GM19099 (cell line): ENCODE measurements around the gene VAV2.

Experiments used
- POLR2A ChIP-seq: IDR thresholded peaks from 3 replicates; pipeline ENCODE4 v1.6.1; 2011; ENCODE audit warnings: low read depth; ENCODE audit not compliant: insufficient read length; ENCODE audit errors: extremely low read depth

VAV2 gene

GRCh38 chr9:133870598-133871595 lies 121.2 kb downstream of the VAV2 start:
- TF ChIP-seq POLR2A = no peak

GRCh38 chr9:133869674-133870405 lies 122.3 kb downstream of the VAV2 start:
- TF ChIP-seq POLR2A = no peak

- no peak for TF ChIP-seq POLR2A
These were observed 123.9 kb downstream of the VAV2 start for GRCh38 chr9:133868203-133868602.

- TF ChIP-seq POLR2A = no peak
These were observed 125.2 kb downstream of the VAV2 start for GRCh38 chr9:133866946-133867345.

GRCh38 chr9:133864011-133864410 lies 128.1 kb downstream of the VAV2 start:
- no peak for TF ChIP-seq POLR2A

- TF ChIP-seq POLR2A = no peak
These were observed 128.9 kb downstream of the VAV2 start for GRCh38 chr9:133863257-133863592.

- no peak for TF ChIP-seq POLR2A
These were observed 129.4 kb downstream of the VAV2 start for GRCh38 chr9:133862585-133863256.

GRCh38 chr9:133861692-133862091 lies 130.4 kb downstream of the VAV2 start:
- TF ChIP-seq POLR2A = no peak

- TF ChIP-seq POLR2A = no peak
These were observed 131.0 kb downstream of the VAV2 start for GRCh38 chr9:133861086-133861485.

- TF ChIP-seq POLR2A = no peak
These were observed 133.4 kb downstream of the VAV2 start for GRCh38 chr9:133858771-133859170.

GRCh38 chr9:133857639-133858038 lies 134.5 kb downstream of the VAV2 start:
- no peak for TF ChIP-seq POLR2A

- TF ChIP-seq POLR2A = no peak
These were observed 135.3 kb downstream of the VAV2 start for GRCh38 chr9:133856798-133857197.

- TF ChIP-seq POLR2A = no peak
These were observed 136.2 kb downstream of the VAV2 start for GRCh38 chr9:133855802-133856521.

GRCh38 chr9:133855371-133855770 lies 136.8 kb downstream of the VAV2 start:
- TF ChIP-seq POLR2A = no peak

GRCh38 chr9:133854765-133855164 lies 137.4 kb downstream of the VAV2 start:
- TF ChIP-seq POLR2A = no peak
